Uterus (tissue), 2 donors: Measurements from ENCODE around the gene TMEM217.

ENCODE experiments used
- CTCF ChIP-seq, 4 experiments: fragments of 200-600 bp in 2 of 4; fragments of 450-650 bp in 2 of 4; sonication (generic) in 2 of 4; IDR thresholded peaks; one replicate each; pipeline ENCODE4 v1.5.1; 2016 to 2019; ENCODE audit warnings: antibody characterized with exemption in 4 of 4, mild to moderate bottlenecking in 2 of 4, moderate library complexity in 1 of 4
- POLR2A ChIP-seq, 2 donors: fragments of 450-650 bp; IDR thresholded peaks; one replicate each; pipeline ENCODE4 v1.6.1; 2016; ENCODE audit warnings: antibody characterized with exemption in 2 of 2, mild to moderate bottlenecking in 1 of 2, moderate library complexity in 1 of 2

DNA sequence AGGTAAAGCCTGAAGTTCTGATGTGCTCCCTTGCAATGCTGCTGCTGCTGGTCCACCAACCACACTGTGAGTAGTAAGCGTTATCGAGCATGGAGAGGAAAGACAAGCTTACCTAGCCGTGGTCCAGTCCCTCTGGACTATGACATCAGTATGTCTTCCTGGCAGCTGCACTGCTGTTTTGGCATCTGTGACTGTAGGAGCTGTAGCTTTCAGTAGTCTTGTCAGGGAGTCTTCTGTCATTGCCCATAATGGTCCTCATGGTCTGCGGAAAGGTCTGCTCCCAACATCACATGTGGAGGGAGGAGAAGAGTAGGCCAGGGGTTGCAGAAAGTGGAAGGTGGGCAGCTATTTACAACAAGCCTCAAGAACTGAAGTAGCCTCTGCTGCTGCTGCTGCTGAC, 26.8 kb upstream of the TMEM217 start:
- TF ChIP-seq CTCF (IDR thresholded peaks at IDR 0.05) (no peak), POLR2A (IDR thresholded peaks at IDR 0.05) (no peak)
